ENCODE results near the gene ZNF555.
"Not testable (repeated sequence)": the region's sequence is repeated elsewhere in the genome, so short reads cannot be mapped to it uniquely, and the experiment has no call there.

ZNF555 gene

GRCh38 chr19:2807379-2808128, 33.7 kb upstream of the ZNF555 start:
- no peak for DNase-seq

- no peak for DNase-seq
Measured at GRCh38 chr19:2808129-2808941, 32.9 kb upstream of the ZNF555 start.

GRCh38 chr19:2809387-2810140, 31.7 kb upstream of the ZNF555 start:
- no peak for DNase-seq

- DNase-seq: no peak
Measured at GRCh38 chr19:2810141-2811091, 30.9 kb upstream of the ZNF555 start.

GRCh38 chr19:2811221-2811722, 30.0 kb upstream of the ZNF555 start:
- no peak for DNase-seq

- no peak for DNase-seq
Measured at GRCh38 chr19:2811735-2812413, 29.4 kb upstream of the ZNF555 start.

- no peak for DNase-seq
Measured at GRCh38 chr19:2812414-2813234, 28.7 kb upstream of the ZNF555 start.

GRCh38 chr19:2813235-2814160, 27.8 kb upstream of the ZNF555 start:
- no peak for DNase-seq

GRCh38 chr19:2814426-2814825, 26.8 kb upstream of the ZNF555 start:
- no peak for DNase-seq

GRCh38 chr19:2815191-2815614, 26.1 kb upstream of the ZNF555 start:
- no peak for DNase-seq

- no peak for DNase-seq
Measured at GRCh38 chr19:2815923-2816322, 25.4 kb upstream of the ZNF555 start.

- no peak for DNase-seq
Measured at GRCh38 chr19:2816641-2817040, 24.6 kb upstream of the ZNF555 start.

GRCh38 chr19:2817237-2817829, 23.9 kb upstream of the ZNF555 start:
- DNase-seq: not testable (repeated sequence)

- peak; percentile 79 for DNase-seq
Measured at GRCh38 chr19:2819540-2820111, 21.6 kb upstream of the ZNF555 start, which contains the start of gene ZNF554. ZNF554 (plus strand) TSS chr19:2819868; CDS start chr19:2820072, 204 bp downstream.

GRCh38 chr19:2820112-2820702, 21.1 kb upstream of the ZNF555 start:
- DNase-seq: no peak

GRCh38 chr19:2822846-2823245, 18.4 kb upstream of the ZNF555 start:
- DNase-seq: no peak

- no peak for DNase-seq
Measured at GRCh38 chr19:2823646-2824045, 17.6 kb upstream of the ZNF555 start.

- no peak for DNase-seq
Measured at GRCh38 chr19:2824129-2824528, 17.1 kb upstream of the ZNF555 start.
